H9 (cell line): ENCODE results near the gene TRH. TPM values are rescaled to one million over a fixed set of nuclear protein-coding genes. Genes with fewer than 3 reads are reported as not detected.

ENCODE experiments used
- DNase-seq: peaks from one replicate; pipeline ENCODE4 v3.0.0-alpha.2; 2017
- H2AFZ ChIP-seq: one replicate; pipeline ENCODE4 v1.6.1; 2013; ENCODE audit warnings: mild to moderate bottlenecking, low read length, control low read depth, moderate library complexity
- H2AK5ac ChIP-seq: 2 replicates; pipeline ENCODE4 v1.6.1; 2013; ENCODE audit warnings: low read length, control low read depth, mixed read lengths; ENCODE audit not compliant: insufficient read length
- H2BK120ac ChIP-seq: one replicate; pipeline ENCODE4 v1.6.1; 2013; ENCODE audit warnings: low read depth, mild to moderate bottlenecking, low read length, control low read depth, inconsistent platforms; ENCODE audit not compliant: poor library complexity, severe bottlenecking
- H2BK12ac ChIP-seq: 2 replicates; pipeline ENCODE4 v1.6.1; 2013; ENCODE audit warnings: low read length, control low read depth, mixed read lengths, low read depth; ENCODE audit not compliant: insufficient read length
- H2BK15ac ChIP-seq: 2 replicates; pipeline ENCODE4 v1.6.1; 2013; ENCODE audit warnings: low read depth, low read length, control low read depth
- H2BK20ac ChIP-seq: one replicate; pipeline ENCODE4 v1.6.1; 2013; ENCODE audit warnings: low read depth, mild to moderate bottlenecking, low read length, control low read depth, inconsistent platforms; ENCODE audit not compliant: poor library complexity, severe bottlenecking
- H2BK5ac ChIP-seq: 2 replicates; pipeline ENCODE4 v1.6.1; 2013; ENCODE audit warnings: low read length, control low read depth, mixed read lengths; ENCODE audit not compliant: insufficient read length
- H3K14ac ChIP-seq: 2 replicates; pipeline ENCODE4 v1.6.1; 2013; ENCODE audit warnings: low read length, control low read depth; ENCODE audit not compliant: insufficient read depth
- H3K18ac ChIP-seq: 2 replicates; pipeline ENCODE4 v1.6.1; 2013; ENCODE audit warnings: low read depth, mild to moderate bottlenecking, mixed read lengths, low read length, control low read depth; ENCODE audit not compliant: insufficient read length
- H3K23ac ChIP-seq: 2 replicates; pipeline ENCODE4 v1.6.1; 2013; ENCODE audit warnings: low read length, control low read depth, mixed read lengths, low read depth; ENCODE audit not compliant: insufficient read length
- H3K23me2 ChIP-seq: 2 replicates; pipeline ENCODE4 v1.6.1; 2013; ENCODE audit warnings: low read depth, mild to moderate bottlenecking, mixed read lengths, low read length, control low read depth; ENCODE audit not compliant: insufficient read length, poor library complexity, severe bottlenecking
- H3K27ac ChIP-seq: 2 replicates; pipeline ENCODE4 v1.5.1; 2013; ENCODE audit warnings: low read length, control low read depth, mixed read lengths, low read depth; ENCODE audit not compliant: insufficient read length
- H3K27me3 ChIP-seq: 2 replicates; pipeline ENCODE4 v1.6.1; 2013; ENCODE audit warnings: low read length, control low read depth, inconsistent platforms; ENCODE audit not compliant: insufficient read depth
- H3K4ac ChIP-seq: 2 replicates; pipeline ENCODE4 v1.6.1; 2013; ENCODE audit warnings: low read depth, mild to moderate bottlenecking, control low read depth, inconsistent platforms, low read length, moderate library complexity
- H3K4me1 ChIP-seq: 2 replicates; pipeline ENCODE4 v1.6.1; 2013; ENCODE audit warnings: low read length, control low read depth, inconsistent platforms; ENCODE audit not compliant: insufficient read depth
- H3K4me2 ChIP-seq: 2 replicates; pipeline ENCODE4 v1.6.1; 2013; ENCODE audit warnings: low read length, control low read depth, mixed read lengths; ENCODE audit not compliant: insufficient read length, insufficient read depth
- H3K56ac ChIP-seq: 2 replicates; pipeline ENCODE4 v1.6.1; 2013; ENCODE audit warnings: low read depth, mild to moderate bottlenecking, mixed read lengths, low read length, control low read depth; ENCODE audit not compliant: insufficient read length
- H3K79me1 ChIP-seq: 2 replicates; pipeline ENCODE4 v1.6.1; 2013; ENCODE audit warnings: low read depth, mild to moderate bottlenecking, moderate library complexity, low read length, control low read depth, inconsistent platforms; ENCODE audit not compliant: insufficient read depth, poor library complexity, severe bottlenecking
- H3K79me2 ChIP-seq: 2 replicates; pipeline ENCODE4 v1.6.1; 2013; ENCODE audit warnings: low read length, control low read depth, inconsistent platforms; ENCODE audit not compliant: insufficient read depth
- H3K9ac ChIP-seq: 2 replicates; pipeline ENCODE4 v1.6.1; 2013; ENCODE audit warnings: low read length, control low read depth, mixed read lengths; ENCODE audit not compliant: insufficient read length; ENCODE audit errors: extremely low read depth
- H3K9me3 ChIP-seq: one replicate; pipeline ENCODE4 v1.6.1; 2013; ENCODE audit warnings: low read depth, low read length, inconsistent platforms; ENCODE audit not compliant: control insufficient read depth
- H3T11ph ChIP-seq: one replicate; pipeline ENCODE4 v1.6.1; 2013; ENCODE audit warnings: mild to moderate bottlenecking, low read length, control low read depth, inconsistent platforms
- H4K20me1 ChIP-seq: one replicate; pipeline ENCODE4 v1.6.1; 2013; ENCODE audit not compliant: control insufficient read depth, insufficient read length, insufficient read depth
- H4K5ac ChIP-seq: 2 replicates; pipeline ENCODE4 v1.6.1; 2013; ENCODE audit warnings: low read depth, mild to moderate bottlenecking, mixed read lengths, low read length, control low read depth; ENCODE audit not compliant: insufficient read length
- H4K8ac ChIP-seq: replicated peaks from 2 replicates; pipeline ENCODE4 v1.6.1; 2013; ENCODE audit warnings: low read length, control low read depth, mixed read lengths, low read depth; ENCODE audit not compliant: insufficient read length
- H4K91ac ChIP-seq: 2 replicates; pipeline ENCODE4 v1.6.1; 2013; ENCODE audit warnings: low read depth, mild to moderate bottlenecking, moderate library complexity, mixed read lengths, low read length, control low read depth; ENCODE audit not compliant: insufficient read length
- H3K27ac Mint-ChIP-seq, 3 experiments: 2 replicates in 2 of 3; 3 replicates in 1 of 3; pipeline ENCODE4 v1.8.0; 2020 to 2021; ENCODE audit warnings: mixed read lengths in 3 of 3, mild to moderate bottlenecking in 1 of 3, moderate library complexity in 1 of 3
- H3K27me3 Mint-ChIP-seq: 2 replicates; pipeline ENCODE4 v1.8.0; 2021; ENCODE audit warnings: low read depth, mild to moderate bottlenecking, moderate library complexity, mixed read lengths
- H3K36me3 Mint-ChIP-seq, 3 experiments: 2 replicates in 2 of 3; 3 replicates in 1 of 3; pipeline ENCODE4 v1.8.0; 2020 to 2021; ENCODE audit warnings: low read depth in 3 of 3, mixed read lengths in 3 of 3; ENCODE audit not compliant: insufficient read depth in 1 of 3
- H3K4me1 Mint-ChIP-seq, 2 experiments: 2 replicates each; pipeline ENCODE4 v1.8.0; 2020; ENCODE audit warnings: mixed read lengths in 2 of 2
- H3K4me3 Mint-ChIP-seq, 2 experiments: 2 replicates in 1 of 2; 3 replicates in 1 of 2; pipeline ENCODE4 v1.8.0; 2020 to 2021; ENCODE audit warnings: mild to moderate bottlenecking in 2 of 2, mixed read lengths in 2 of 2, moderate library complexity in 1 of 2
- H3K9me3 Mint-ChIP-seq, 2 experiments: 2 replicates in 1 of 2; 3 replicates in 1 of 2; pipeline ENCODE4 v1.8.0; 2020; ENCODE audit warnings: mild to moderate bottlenecking in 2 of 2, mixed read lengths in 2 of 2, moderate library complexity in 1 of 2
- CTCF ChIP-seq: fragments of 200-600 bp; sonication (generic); conservative IDR thresholded peaks from 3 replicates; pipeline ENCODE4 v1.8.0; 2021; ENCODE audit warnings: antibody characterized with exemption, mild to moderate bottlenecking
- WGBS: extraction: QIAGEN DNeasy Blood & Tissue Kit; methylation state at CpG from one replicate; pipeline ENCODE4 v1.1.7; 2013; ENCODE audit warnings: missing lambda C conversion rate, low lambda C conversion rate, mixed read lengths; ENCODE audit not compliant: insufficient read length; ENCODE audit errors: extremely low coverage; 5-methylcytosine and 5-hydroxymethylcytosine counted together
- total RNA-seq: library from RNA; stranded (reverse); gene quantifications from 2 replicates; pipeline ENCODE4 v1.2.1, GENCODE V29; 2021

Gene TRH
- total RNA-seq, 1 experiment from 2014 or later = not detected

DNA sequence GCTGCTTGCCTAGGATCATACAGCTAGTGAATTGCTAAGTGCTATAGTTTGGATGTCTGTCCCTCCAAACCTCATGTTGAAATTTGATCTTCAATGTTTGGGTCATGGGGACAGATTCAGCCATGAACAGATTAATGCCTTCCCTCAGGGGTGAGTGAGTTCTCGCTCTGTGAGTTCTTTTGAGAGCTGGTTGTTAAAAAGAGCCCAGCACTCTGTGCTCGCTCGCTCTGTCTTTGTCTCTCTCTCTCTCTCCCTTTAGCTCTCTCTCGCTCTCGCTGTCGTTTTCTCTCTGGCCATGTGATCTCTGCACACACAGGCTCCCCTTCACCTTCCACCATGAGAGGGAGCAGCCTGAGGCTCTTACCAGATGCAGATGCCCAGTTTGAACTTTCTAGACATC, 14.9 kb downstream of the TRH start:
- Histone ChIP-seq H3K18ac (no peak overlapping the region), H3K23ac (no peak overlapping the region), H3K14ac (no peak overlapping the region), H3K9ac (no peak overlapping the region), H4K5ac (no peak overlapping the region), H3K9me3 (no peaks in the 10 kb centered on the region), H3K4me2 (no peak overlapping the region), H3K56ac (no peak overlapping the region), H3K27ac (no peak overlapping the region), H3K27me3 (no peaks in the 10 kb centered on the region; the same call in 1 of the 2 replicates), H3K4me1 (no peaks in the 10 kb centered on the region), H2BK5ac (no peak overlapping the region), H2AFZ (no peak overlapping the region), H2BK120ac (no peak overlapping the region), H3T11ph (no peak overlapping the region), H2AK5ac (no peak overlapping the region), H2BK15ac (no peak overlapping the region), H2BK20ac (no peak overlapping the region), H4K91ac (no peak overlapping the region), H4K20me1 (no peaks in the 10 kb centered on the region), H3K4ac (no peak overlapping the region), H3K79me1 (no peaks in the 10 kb centered on the region), H4K8ac (no peak overlapping the region), H3K79me2 (no peaks in the 10 kb centered on the region), H2BK12ac (no peak overlapping the region), H3K23me2 (peaks cover 3% of the 10 kb centered on the region)
- no peak for TF ChIP-seq CTCF
- WGBS = no CpG with 5 or more reads among the region's 6 CpGs
- Mint-ChIP-seq H3K4me3 (no peak overlapping the region), H3K36me3 (no peaks in the 10 kb centered on the region), H3K27me3 (peaks cover 60% of the 10 kb centered on the region), H3K9me3 (no peaks in the 10 kb centered on the region), H3K4me1 (peaks cover 8 to 16% of the 10 kb centered on the region in 2 experiments; a peak in 3 of 4 replicates), H3K27ac (no peak overlapping the region)
- DNase-seq = no peak
